GM12878 (cell line): ENCODE data around the gene LRRC3C. TPM values are rescaled to one million over a fixed set of nuclear protein-coding genes. Genes with fewer than 3 reads are reported as not detected.

ENCODE experiments used
- BHLHE40 ChIP-seq, 2 experiments: fragments of 450-650 bp in 1 of 2; IDR thresholded peaks; 2 replicates each; pipeline ENCODE4 v1.6.1; 2011 to 2017; ENCODE audit warnings: low read depth in 2 of 2, borderline replicate concordance in 1 of 2, improper control_type of control experiment in 1 of 2, low read length in 1 of 2, mild to moderate bottlenecking in 1 of 2
- JUNB ChIP-seq: IDR thresholded peaks from 2 replicates; pipeline ENCODE4 v1.6.1; 2016; ENCODE audit warnings: antibody characterized with exemption, mild to moderate bottlenecking
- MYB ChIP-seq: fragments of 150-350 bp; IDR thresholded peaks from 2 replicates; pipeline ENCODE4 v1.6.1; 2014; ENCODE audit warnings: mild to moderate bottlenecking, low read depth, low read length, borderline replicate concordance
- POLR2AphosphoS2 ChIP-seq: IDR thresholded peaks from 2 replicates; pipeline ENCODE4 v1.6.1; 2011; ENCODE audit warnings: low read depth, mild to moderate bottlenecking, low read length, improper control_type of control experiment, moderate library complexity
- POLR2AphosphoS5 ChIP-seq: IDR thresholded peaks from 2 replicates; pipeline ENCODE4 v1.6.1; 2011; ENCODE audit warnings: mild to moderate bottlenecking, low read length, inconsistent platforms
- ZSCAN29 ChIP-seq: fragments of 450-650 bp; IDR thresholded peaks from 2 replicates; pipeline ENCODE4 v1.6.1; 2017; ENCODE audit warnings: mild to moderate bottlenecking, moderate library complexity
- polyA plus RNA-seq, 11 experiments: library from polyadenylated mRNA; depleted of rRNA in 4 of 11; unstranded in 6 of 11; stranded (reverse) in 5 of 11; fragments of >200 nt; fragmentation: Nextera tagmentation in 4 of 11; fragmentation: Illumina TruSeq in 1 of 11; extraction: Ambion mirVana in 4 of 11; extraction: Trizol in 1 of 11; gene quantifications; 1 replicate in 1 of 11; 2 replicates in 10 of 11; pipeline versions ENCODE4 v1.2.1 to v1.2.3, GENCODE V29; 2011 to 2016; ENCODE audit warnings: inconsistent platforms in 2 of 11, missing spikeins in 2 of 11, low read depth in 1 of 11
- total RNA-seq, 4 experiments: library from RNA; depleted of rRNA in 3 of 4; stranded (reverse); fragments of >200 nt in 3 of 4; fragmentation: Illumina TruSeq in 1 of 4; extraction: Trizol in 1 of 4; gene quantifications; 2 replicates each; pipeline versions ENCODE4 v1.2.1 to v1.2.3, GENCODE V29; 2013 to 2021
- TF ChIP-seq, protein P1 (sequence below): IDR thresholded peaks from 2 replicates; pipeline ENCODE4 v1.6.1; 2012; ENCODE audit warnings: mild to moderate bottlenecking, low read depth, low read length

Gene LRRC3C
- total and polyA plus RNA-seq, 10 of the 15 experiments (the other 5 are each of a cell fraction or from before 2014, with no cell fraction given): not detected

DNA sequence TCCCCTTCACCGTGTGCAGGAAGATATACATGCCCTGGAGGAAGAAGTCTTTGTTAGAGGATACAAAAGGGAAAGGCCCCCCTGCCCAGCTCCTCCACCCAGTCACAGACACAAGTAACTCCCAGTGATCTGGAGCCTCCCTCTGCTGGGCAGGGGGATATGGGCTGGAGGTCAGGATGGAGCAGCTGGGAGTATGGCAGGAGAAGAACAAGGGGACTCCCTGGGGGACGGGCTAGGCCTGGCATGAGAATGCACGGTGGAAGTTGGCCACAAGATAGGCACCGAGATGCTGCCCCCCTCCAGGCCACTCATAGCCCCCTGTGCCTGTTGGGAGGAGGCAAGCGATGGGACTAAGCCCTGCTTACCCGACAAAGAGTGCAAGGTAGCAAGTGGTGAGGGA is 4.3 kb upstream of the LRRC3C start (continued):
- TF ChIP-seq, protein P1, sequence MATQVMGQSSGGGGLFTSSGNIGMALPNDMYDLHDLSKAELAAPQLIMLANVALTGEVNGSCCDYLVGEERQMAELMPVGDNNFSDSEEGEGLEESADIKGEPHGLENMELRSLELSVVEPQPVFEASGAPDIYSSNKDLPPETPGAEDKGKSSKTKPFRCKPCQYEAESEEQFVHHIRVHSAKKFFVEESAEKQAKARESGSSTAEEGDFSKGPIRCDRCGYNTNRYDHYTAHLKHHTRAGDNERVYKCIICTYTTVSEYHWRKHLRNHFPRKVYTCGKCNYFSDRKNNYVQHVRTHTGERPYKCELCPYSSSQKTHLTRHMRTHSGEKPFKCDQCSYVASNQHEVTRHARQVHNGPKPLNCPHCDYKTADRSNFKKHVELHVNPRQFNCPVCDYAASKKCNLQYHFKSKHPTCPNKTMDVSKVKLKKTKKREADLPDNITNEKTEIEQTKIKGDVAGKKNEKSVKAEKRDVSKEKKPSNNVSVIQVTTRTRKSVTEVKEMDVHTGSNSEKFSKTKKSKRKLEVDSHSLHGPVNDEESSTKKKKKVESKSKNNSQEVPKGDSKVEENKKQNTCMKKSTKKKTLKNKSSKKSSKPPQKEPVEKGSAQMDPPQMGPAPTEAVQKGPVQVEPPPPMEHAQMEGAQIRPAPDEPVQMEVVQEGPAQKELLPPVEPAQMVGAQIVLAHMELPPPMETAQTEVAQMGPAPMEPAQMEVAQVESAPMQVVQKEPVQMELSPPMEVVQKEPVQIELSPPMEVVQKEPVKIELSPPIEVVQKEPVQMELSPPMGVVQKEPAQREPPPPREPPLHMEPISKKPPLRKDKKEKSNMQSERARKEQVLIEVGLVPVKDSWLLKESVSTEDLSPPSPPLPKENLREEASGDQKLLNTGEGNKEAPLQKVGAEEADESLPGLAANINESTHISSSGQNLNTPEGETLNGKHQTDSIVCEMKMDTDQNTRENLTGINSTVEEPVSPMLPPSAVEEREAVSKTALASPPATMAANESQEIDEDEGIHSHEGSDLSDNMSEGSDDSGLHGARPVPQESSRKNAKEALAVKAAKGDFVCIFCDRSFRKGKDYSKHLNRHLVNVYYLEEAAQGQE: no peak
- TF ChIP-seq BHLHE40 (IDR thresholded peaks at IDR 0.05; ENCODE audit: borderline replicate concordance in 1 of 2, low read depth in 2 of 2, low read length in 1 of 2): no peak
- no peak for TF ChIP-seq ZSCAN29
- no peak for TF ChIP-seq JUNB
- no peak for TF ChIP-seq MYB
- TF ChIP-seq POLR2AphosphoS5: no peak
- no peak for TF ChIP-seq POLR2AphosphoS2
